NCI-H2227 (cell line): ENCODE measurements around the gene TSEN34.

Experiments
- DNase-seq: peaks from one replicate; lab custom pipeline; 2025; ENCODE audit not compliant: unreplicated experiment; lab: John Stamatoyannopoulos, UW

TSEN34 gene

DNA sequence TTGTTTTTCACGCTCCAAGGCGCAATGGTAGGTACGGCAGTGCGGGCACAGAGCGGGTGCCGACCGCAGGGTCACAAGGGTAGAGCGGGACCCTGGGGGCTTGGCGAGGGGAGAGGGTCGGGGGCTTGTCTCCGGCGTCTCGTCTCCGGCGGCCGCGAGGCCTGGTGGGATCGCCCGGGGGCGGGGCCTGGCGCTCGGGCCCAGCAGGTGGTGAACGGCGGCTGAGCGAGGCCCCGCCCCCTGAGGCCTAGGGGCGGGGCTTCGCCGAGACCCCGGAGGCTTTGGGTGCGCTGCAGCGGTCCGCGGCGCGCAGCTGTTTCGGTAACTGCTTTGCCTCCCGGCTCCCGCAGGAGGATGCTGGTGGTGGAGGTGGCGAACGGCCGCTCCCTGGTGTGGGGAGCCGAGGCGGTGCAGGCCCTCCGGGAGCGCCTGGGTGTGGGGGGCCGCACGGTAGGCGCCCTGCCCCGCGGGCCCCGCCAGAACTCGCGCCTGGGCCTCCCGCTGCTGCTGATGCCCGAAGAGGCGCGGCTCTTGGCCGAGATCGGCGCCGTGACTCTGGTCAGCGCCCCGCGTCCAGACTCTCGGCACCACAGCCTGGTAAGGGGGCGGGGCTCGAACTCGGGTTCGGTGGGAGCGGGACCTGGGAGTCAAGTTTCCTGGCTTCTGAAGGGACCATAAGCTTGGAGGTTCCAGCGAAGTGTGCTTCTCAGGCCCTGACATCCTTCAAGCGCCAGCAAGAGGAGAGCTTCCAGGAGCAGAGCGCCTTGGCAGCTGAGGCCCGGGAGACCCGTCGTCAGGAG, at the start of gene TSEN34:
TSS of gene TSEN34 (plus strand) at position 298 of the 800 bp plus-strand sequence. CDS start at position 355, 57 bp downstream.
- DNase-seq, result peak; percentile 99

DNA sequence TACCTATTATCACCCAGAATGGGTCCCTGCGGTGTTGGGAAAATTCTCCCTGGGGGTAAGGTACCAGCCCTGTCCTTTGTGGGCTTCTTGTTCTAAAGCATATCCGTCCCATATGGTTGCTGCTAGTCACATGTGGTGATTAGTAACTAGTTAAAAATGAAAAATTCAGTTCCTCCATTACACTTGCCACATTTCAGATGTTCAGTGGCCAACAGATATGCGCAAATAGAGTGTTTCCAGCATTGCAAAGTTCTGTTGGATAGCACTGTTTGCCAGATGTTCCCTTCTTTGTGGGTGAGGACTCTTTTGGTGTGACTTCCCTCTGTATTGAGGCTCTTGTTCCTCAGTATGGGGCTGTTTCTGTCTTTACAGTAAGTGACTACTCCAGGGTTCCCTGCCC, 49.8 kb upstream of the TSEN34 start:
- DNase-seq, result no peak

- DNase-seq, result no peak
Observed at GRCh38 chr19:54142166-54142780, 48.8 kb upstream of the TSEN34 start.

- no peak for DNase-seq
Observed at GRCh38 chr19:54145541-54146158, 45.5 kb upstream of the TSEN34 start.

DNA sequence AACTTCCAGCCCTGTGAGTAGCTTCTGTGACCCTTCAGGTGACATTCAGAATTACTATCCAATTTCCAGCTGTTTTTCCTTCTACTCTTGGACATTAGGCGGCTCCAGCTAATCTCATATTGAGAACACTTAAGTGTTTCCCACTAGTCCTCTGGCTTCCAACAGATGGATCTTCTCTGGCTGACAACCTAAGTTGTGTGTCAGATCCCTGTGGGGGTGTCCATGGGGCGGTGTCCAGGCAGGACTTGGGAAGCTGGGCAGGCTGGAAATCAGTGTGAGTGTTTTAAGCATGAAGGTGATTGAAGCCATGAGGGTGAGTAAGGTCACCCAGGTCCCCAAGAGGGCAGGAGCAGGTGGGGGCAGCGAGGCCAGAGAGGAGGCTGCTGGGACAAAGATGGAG, 43.4 kb upstream of the TSEN34 start:
- peak; percentile 87 for DNase-seq

DNA sequence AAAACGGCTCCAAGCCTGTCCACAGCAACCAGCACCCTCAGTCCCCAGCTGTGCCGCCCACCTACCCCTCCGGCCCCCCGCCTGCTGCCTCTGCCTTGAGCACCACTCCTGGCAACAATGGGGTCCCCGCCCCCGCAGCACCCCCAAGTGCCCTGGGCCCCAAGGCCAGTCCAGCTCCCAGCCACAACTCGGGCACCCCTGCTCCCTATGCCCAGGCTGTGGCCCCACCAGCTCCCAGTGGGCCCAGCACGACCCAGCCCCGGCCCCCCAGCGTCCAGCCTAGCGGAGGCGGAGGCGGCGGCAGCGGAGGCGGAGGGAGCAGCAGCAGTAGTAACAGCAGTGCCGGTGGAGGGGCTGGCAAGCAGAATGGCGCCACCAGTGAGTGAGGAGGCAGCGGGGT, 43.0 kb upstream of the TSEN34 start:
- peak; percentile 71 for DNase-seq

- DNase-seq, result no peak
Observed at GRCh38 chr19:54149021-54149812, 41.9 kb upstream of the TSEN34 start.

DNA sequence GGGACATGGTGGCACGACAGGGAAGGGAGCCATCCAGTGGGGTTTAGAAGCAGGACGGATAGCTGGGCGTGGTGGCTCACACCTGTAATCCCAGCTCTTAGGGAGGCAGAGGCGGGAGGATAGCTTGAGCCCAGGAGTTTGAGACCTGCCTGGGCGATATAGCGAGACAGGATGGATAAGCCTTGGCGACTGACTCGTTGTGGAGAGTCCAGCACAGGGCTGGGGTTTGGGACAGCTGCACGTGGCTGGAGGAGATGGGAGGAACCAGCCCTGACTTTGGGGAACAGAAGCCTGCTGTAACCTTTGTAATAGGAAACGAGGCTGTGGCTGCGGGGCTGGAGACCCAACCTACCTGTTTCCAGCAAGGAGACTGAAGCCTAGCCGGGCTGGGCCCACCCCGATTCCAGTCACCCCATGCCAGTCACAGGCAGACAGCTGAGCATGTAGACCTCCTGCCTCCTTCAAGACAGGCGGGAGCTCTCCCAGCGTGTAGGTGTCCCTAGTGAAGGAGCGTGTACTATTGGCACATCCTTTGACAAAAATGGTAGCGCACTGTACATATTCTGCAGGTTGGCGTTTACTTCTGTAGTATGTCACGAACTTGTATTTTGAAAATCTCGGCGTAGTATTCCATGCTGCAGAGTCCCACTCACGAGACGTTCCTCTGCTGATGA, 39.6 kb upstream of the TSEN34 start:
- no peak for DNase-seq

DNA sequence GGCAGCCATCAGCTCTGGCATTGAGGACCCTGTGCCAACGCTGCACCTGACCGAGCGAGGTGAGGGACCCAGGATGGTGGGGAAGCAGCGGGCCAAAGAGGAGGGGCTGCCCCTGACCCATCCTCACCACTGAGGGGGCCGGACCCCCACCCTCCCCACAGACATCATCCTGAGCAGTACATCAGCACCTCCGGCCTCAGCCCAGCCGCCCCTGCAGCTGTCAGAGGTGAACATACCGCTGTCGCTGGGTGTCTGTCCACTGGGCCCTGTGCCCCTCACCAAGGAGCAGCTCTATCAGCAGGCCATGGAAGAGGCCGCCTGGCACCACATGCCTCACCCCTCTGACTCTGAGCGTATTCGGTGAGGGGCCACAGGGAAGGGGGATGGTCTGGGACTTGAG, 38.8 kb upstream of the TSEN34 start:
- no peak for DNase-seq

- no peak for DNase-seq
Observed at GRCh38 chr19:54152878-54153524, 38.1 kb upstream of the TSEN34 start.

- DNase-seq, result no peak
Observed at GRCh38 chr19:54153731-54154326, 37.3 kb upstream of the TSEN34 start.

- DNase-seq, result no peak
Observed at GRCh38 chr19:54154603-54155345, 36.3 kb upstream of the TSEN34 start.

- DNase-seq, result no peak
Observed at GRCh38 chr19:54155694-54156093, 35.4 kb upstream of the TSEN34 start.

GRCh38 chr19:54156490-54156889, 34.6 kb upstream of the TSEN34 start:
- DNase-seq, result no peak

GRCh38 chr19:54156953-54157352, 34.2 kb upstream of the TSEN34 start:
- DNase-seq, result no peak

DNA sequence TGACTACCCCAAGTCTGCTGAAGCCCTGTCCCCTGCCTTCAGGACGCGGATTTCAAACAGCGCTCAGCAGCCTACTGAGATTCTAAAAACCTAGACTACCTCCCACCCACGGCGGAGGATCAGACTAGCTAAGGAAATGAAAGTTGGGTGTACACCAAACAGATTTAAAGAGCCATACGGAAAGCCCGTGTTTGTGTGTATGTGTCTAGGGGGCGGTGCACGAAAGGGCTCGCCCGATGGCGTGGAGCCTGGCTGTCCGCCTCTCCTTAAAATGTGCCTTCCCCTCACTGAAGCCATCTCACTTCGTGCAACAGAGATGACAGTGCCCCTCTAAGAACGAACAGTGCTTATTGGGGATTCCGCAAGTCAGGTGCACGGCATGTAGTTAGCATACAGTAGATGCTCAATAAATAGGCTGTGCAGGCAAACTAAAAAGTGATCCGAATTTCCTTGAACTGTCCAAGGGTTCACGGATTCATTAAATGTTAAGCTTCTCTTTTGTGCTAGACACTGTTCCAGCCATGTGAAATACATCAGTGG, 32.2 kb upstream of the TSEN34 start:
- no peak for DNase-seq

GRCh38 chr19:54159352-54160181, 31.5 kb upstream of the TSEN34 start, which contains the start of gene LENG1:
LENG1 (minus strand) TSS chr19:54159721; CDS start chr19:54159695, 26 bp downstream.
- peak; percentile 100 for DNase-seq
